Activated T-cell treated with anti-CD3 and anti-CD28 coated beads, Interleukin-2, amount 50 U/mL, for 72 hours (primary cell): ENCODE results near the gene HSD11B2. TPM values are rescaled to one million over a fixed set of nuclear protein-coding genes. Genes with fewer than 3 reads are reported as not detected.

ENCODE experiments used
- ATAC-seq, 2 donors: fragments of 150-1000 bp; cut with Tn5 transposase; replicated peaks in 1 of 2; 2 replicates each; pipeline ENCODE4 v1.10.0; 2021; ENCODE audit warnings: moderate library complexity in 2 of 2, mild to moderate bottlenecking in 1 of 2
- DNase-seq, 2 donors: peaks; one replicate each; pipeline ENCODE4 v3.0.0; 2021 to 2022; ENCODE audit warnings: mixed read lengths in 1 of 2
- H3K27ac Mint-ChIP-seq: one replicate; pipeline ENCODE4 v1.8.0; 2022; ENCODE audit warnings: mild to moderate bottlenecking, moderate library complexity, mixed read lengths
- H3K27me3 Mint-ChIP-seq: one replicate; pipeline ENCODE4 v1.8.0; 2022; ENCODE audit warnings: low read depth, mixed read lengths
- H3K36me3 Mint-ChIP-seq, 2 donors: one replicate each; pipeline ENCODE4 v1.8.0; 2022; ENCODE audit warnings: mixed read lengths in 2 of 2, mild to moderate bottlenecking in 1 of 2; ENCODE audit not compliant: insufficient read depth in 2 of 2
- H3K4me1 Mint-ChIP-seq: one replicate; pipeline ENCODE4 v1.8.0; 2022; ENCODE audit warnings: low read depth, mixed read lengths
- H3K4me3 Mint-ChIP-seq, 2 donors: one replicate each; pipeline ENCODE4 v1.8.0; 2022; ENCODE audit warnings: mild to moderate bottlenecking in 2 of 2, mixed read lengths in 2 of 2, moderate library complexity in 2 of 2
- H3K9me3 Mint-ChIP-seq, 2 donors: one replicate each; pipeline ENCODE4 v1.8.0; 2022; ENCODE audit warnings: mixed read lengths in 2 of 2
- total RNA-seq, 2 donors: library from RNA; stranded (reverse); gene quantifications; one replicate each; pipeline ENCODE4 v1.2.3, GENCODE V29; 2022

The HSD11B2 gene
- total RNA-seq, 2 donors from 2014 or later, result 0.53 to 1.1 TPM

DNA sequence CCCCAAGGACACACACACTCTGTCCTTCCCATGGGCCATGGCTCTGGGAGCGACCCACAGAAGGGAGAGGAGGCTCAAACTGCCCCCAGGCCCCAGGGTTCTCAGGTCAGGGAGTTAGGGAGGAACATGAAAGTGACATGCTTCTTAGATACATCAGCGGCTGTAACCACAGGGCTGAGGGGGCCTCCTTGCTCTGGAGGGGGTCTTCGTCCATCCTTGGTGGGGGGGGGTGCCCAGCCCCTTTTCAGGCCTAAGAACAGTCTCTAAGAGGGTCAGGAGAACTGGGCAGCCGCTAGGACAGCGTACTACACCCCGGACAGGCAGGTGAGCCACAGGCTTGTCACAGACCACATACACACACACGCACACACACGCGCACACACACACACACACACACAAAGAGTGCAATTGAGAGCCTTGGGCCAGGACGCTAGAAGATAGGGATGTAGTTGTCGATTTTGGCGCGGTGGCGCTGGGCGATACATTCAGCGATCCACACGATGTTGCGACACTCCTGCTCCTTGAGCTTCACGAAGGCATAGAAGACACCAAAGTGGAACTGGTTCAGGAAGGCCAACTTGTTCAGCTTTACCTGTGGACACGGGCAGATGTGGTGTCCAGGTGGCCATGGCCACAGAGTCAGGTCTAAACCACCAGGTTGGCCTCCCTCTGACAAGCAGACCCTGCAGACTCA, 7.3 kb downstream of the HSD11B2 start:
- Mint-ChIP-seq H3K9me3 (no peaks in the 10 kb centered on the region), H3K4me1 (peaks cover 16% of the 10 kb centered on the region), H3K36me3 (peaks cover 0 to 2% of the 10 kb centered on the region in 2 donors), H3K27me3 (no peaks in the 10 kb centered on the region), H3K27ac (no peak overlapping the region), H3K4me3 (no peak overlapping the region)
- DNase-seq (no peak), ATAC-seq (no peak)

DNA sequence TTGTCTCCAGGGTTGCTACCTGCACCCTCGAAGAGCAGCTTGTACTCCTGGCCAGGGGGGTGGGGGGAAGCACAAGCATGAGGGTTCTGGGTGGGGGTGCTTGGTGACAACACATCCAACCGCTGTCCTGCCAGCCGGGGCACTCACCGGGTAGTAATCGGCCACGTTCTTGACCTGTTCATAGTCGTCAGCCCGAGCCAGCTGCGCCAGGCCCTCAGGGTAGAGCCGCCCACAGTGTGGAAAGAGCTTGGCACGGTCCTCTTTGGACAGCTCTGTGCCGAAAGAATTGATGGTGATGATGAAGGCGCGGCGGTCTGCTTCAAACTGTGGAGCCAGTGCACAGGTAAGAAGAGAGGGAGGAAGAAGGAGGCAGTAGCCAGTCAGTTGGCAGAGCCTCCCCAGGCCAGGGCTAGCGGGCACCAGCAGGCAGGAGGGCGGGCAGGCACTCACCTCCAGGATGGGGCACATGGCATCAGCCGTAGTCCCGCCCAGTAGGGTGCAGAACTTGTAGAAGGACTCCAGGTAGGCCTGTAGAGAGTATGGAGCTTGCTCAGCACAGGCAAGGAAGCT, 8.0 kb downstream of the HSD11B2 start:
- Mint-ChIP-seq H3K27ac (no peak overlapping the region), H3K4me1 (peaks cover 16% of the 10 kb centered on the region), H3K27me3 (no peaks in the 10 kb centered on the region), H3K4me3 (no peak overlapping the region), H3K36me3 (peaks cover 0 to 2% of the 10 kb centered on the region in 2 donors), H3K9me3 (no peaks in the 10 kb centered on the region)
- no peak for DNase-seq
- ATAC-seq, result no peak

- Mint-ChIP-seq H3K4me1 (peaks cover 7% of the 10 kb centered on the region), H3K27ac (no peak overlapping the region), H3K4me3 (no peak overlapping the region), H3K9me3 (no peaks in the 10 kb centered on the region), H3K27me3 (no peaks in the 10 kb centered on the region), H3K36me3 (peaks cover 0 to 2% of the 10 kb centered on the region in 2 donors)
- DNase-seq (no peak), ATAC-seq (no peak)
Observed at GRCh38 chr16:67441271-67441753, 10.4 kb downstream of the HSD11B2 start.

- H3K4me1 Mint-ChIP-seq, result peaks cover 7% of the 10 kb centered on the region
Observed at GRCh38 chr16:67441907-67442306, 11.0 kb downstream of the HSD11B2 start.

GRCh38 chr16:67442581-67443255, 11.8 kb downstream of the HSD11B2 start:
- Mint-ChIP-seq H3K4me3 (no peak overlapping the region), H3K27ac (no peak overlapping the region), H3K36me3 (peaks cover 0 to 2% of the 10 kb centered on the region in 2 donors), H3K4me1 (peaks cover 3% of the 10 kb centered on the region), H3K9me3 (no peaks in the 10 kb centered on the region), H3K27me3 (no peaks in the 10 kb centered on the region)
- DNase-seq (no peak), ATAC-seq (no peak)

More at GRCh38 chr16:67441907-67442306, 11.0 kb downstream of the HSD11B2 start:
- H3K27me3 Mint-ChIP-seq, result no peaks in the 10 kb centered on the region
- H3K4me3 Mint-ChIP-seq, result no peak overlapping the region
- no peak overlapping the region for H3K27ac Mint-ChIP-seq
- ATAC-seq, result no peak
- H3K36me3 Mint-ChIP-seq, result peaks cover 0 to 2% of the 10 kb centered on the region in 2 donors
- H3K9me3 Mint-ChIP-seq, result no peaks in the 10 kb centered on the region
- DNase-seq, result no peak

DNA sequence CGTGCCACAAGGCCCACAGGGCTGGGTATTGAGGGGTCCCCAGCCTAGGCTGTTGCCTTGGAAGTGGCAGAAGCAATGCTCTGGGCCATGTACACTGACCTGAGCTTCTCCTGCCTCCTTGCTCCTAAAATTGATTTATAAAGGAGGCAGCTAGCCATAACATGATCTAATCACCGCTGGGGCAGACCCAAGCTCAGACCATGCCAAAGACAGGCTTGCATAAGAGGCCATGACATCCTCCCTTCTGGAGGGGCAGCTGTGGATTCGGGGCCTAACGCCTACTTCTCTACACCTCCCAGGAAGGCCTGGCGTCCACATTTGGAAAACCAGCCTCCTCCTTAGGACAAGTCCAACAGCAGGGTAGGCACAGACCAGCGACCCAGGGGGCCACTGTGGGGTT, 12.3 kb downstream of the HSD11B2 start:
- H3K4me3 Mint-ChIP-seq, result no peak overlapping the region
- H3K27me3 Mint-ChIP-seq, result no peaks in the 10 kb centered on the region
- H3K27ac Mint-ChIP-seq, result no peak overlapping the region
- H3K4me1 Mint-ChIP-seq, result no peaks in the 10 kb centered on the region
- DNase-seq, result no peak
- H3K9me3 Mint-ChIP-seq, result no peaks in the 10 kb centered on the region
- ATAC-seq, result no peak
- peaks cover 0 to 1% of the 10 kb centered on the region in 2 donors for H3K36me3 Mint-ChIP-seq

GRCh38 chr16:67444259-67445125, 13.6 kb downstream of the HSD11B2 start:
- H3K27me3 Mint-ChIP-seq, result no peaks in the 10 kb centered on the region
- H3K4me1 Mint-ChIP-seq, result no peaks in the 10 kb centered on the region
- no peak overlapping the region for H3K27ac Mint-ChIP-seq
- H3K4me3 Mint-ChIP-seq, result no peak overlapping the region
- ATAC-seq, result no peak
- H3K9me3 Mint-ChIP-seq, result no peaks in the 10 kb centered on the region
- no peak for DNase-seq
- no peaks in the 10 kb centered on the region for H3K36me3 Mint-ChIP-seq

GRCh38 chr16:67445126-67445426, 14.2 kb downstream of the HSD11B2 start:
- Mint-ChIP-seq H3K27ac (no peak overlapping the region), H3K36me3 (no peaks in the 10 kb centered on the region)
- no peak for DNase-seq

DNA sequence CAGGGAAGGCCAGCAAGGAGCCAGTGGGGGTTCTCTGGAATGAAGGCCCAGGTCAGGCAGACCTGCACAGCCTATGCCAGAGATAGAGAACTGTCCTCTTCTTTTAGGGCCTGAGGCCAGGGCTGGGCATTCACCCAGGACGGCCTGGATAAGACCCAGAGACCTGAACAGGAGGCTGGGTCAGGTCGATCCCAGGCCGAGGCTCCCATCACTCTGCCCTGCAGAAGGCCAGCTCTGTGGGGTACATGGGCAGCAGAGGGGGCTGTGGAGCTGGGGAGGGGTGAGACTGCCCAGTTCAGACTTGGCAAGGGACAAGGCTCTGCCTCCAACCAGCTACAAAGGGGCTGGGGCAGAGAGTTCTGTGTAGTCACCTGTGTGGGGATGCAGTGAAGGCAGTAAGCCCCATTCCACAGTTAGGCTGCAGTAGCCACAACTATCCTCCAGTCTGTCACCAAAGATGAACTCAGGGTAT, 14.6 kb downstream of the HSD11B2 start:
- Mint-ChIP-seq H3K27ac (no peak overlapping the region), H3K27me3 (no peaks in the 10 kb centered on the region), H3K4me1 (no peaks in the 10 kb centered on the region), H3K36me3 (no peaks in the 10 kb centered on the region), H3K9me3 (no peaks in the 10 kb centered on the region), H3K4me3 (no peak overlapping the region)
- no peak for DNase-seq
- no peak for ATAC-seq

More at GRCh38 chr16:67445126-67445426, 14.2 kb downstream of the HSD11B2 start:
- H3K27me3 Mint-ChIP-seq, result no peaks in the 10 kb centered on the region
- no peak overlapping the region for H3K4me3 Mint-ChIP-seq
- no peaks in the 10 kb centered on the region for H3K9me3 Mint-ChIP-seq
- no peaks in the 10 kb centered on the region for H3K4me1 Mint-ChIP-seq
- no peak for ATAC-seq

DNA sequence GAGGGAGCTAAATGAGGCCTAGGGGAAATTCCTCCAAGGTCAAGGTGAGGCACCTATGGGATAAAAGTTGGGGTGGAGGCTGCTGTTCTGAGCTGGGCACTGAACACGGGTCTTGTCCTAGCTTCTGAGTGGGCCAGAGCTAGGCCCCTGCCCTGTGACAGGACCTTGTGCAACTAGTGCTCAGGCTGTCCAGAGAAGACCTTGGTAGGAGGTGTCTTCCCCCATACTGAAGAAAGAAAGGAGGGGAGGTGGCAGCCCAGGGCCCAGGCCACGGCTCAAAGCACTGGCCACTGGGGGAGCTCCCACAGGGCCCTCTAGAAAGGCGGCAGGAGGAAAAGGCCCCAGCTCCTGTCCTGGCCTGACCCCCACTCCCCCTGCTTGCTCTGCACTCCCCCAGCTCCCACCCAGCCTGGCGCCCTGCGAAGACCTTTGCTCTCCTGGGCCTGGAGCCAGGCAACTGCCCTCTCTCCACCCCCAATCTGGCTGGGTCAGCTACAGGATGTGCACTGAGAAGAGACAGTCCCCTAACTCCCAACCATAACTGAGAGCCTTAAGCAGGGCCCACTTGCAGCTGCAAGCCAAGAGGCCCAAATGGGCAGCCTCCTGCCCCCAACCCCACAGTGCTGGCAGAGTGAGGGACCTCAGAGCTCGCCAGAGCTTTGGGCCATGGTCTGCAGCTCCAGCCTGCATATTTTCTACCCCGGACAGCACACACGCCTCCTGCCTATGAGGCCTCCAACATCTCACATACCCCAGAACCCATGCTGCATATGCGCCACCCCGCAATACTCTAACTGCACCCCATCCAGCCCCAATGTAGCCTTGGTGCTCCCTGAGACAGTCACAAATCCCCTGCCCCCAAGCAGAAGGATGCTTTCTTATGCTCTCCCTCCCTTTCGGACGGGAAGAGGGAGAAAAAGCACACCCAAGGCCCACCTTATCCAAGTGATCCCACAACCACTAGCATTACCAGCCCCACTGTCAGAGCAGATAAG, 15.3 kb downstream of the HSD11B2 start:
- no peak for ATAC-seq
- no peak for DNase-seq
- no peak overlapping the region for H3K27ac Mint-ChIP-seq
- H3K36me3 Mint-ChIP-seq, result no peaks in the 10 kb centered on the region
- no peaks in the 10 kb centered on the region for H3K27me3 Mint-ChIP-seq
- H3K4me1 Mint-ChIP-seq, result no peaks in the 10 kb centered on the region
- no peak overlapping the region for H3K4me3 Mint-ChIP-seq
- no peaks in the 10 kb centered on the region for H3K9me3 Mint-ChIP-seq

DNA sequence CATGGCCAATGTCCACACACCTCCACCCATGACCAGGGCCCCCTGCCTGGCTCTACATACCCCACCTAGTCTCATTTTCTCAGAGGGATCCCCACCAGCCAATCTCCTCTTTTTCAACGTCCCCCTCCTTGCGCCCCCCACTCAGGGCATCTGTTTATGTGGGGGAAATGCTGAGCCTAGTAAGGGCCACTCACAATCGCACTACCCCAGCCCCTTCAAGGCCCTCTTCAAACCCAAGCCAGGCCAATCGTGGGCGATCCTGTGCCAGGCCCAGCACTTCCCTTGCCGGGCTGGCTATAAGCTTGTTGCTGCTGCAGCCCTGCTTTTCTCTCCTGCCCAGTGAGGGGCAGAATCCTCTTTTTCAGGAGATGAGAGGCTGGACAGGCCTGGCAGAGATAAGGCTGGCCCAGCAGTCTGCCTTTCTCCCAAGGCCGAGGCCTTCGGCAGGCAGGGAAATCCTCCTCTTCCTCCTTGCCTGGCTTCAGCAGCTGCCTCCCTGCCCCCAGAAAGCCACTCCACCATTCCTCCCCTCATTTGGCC, 16.1 kb downstream of the HSD11B2 start:
- H3K36me3 Mint-ChIP-seq, result no peaks in the 10 kb centered on the region

More for the DNA sequence above, 16.1 kb downstream of the HSD11B2 start:
- no peaks in the 10 kb centered on the region for H3K4me1 Mint-ChIP-seq
- no peak for DNase-seq
- no peaks in the 10 kb centered on the region for H3K9me3 Mint-ChIP-seq
- no peak for ATAC-seq
- no peak overlapping the region for H3K4me3 Mint-ChIP-seq
- H3K27me3 Mint-ChIP-seq, result no peaks in the 10 kb centered on the region
- H3K27ac Mint-ChIP-seq, result no peak overlapping the region
